ENCODE data around the gene CHI3L1. TPM values are rescaled to one million over a fixed set of nuclear protein-coding genes. Genes with fewer than 3 reads are reported as not detected.

The CHI3L1 gene
- total RNA-seq, 6 experiments from 2014 or later = not detected

GRCh38 chr1:203131548-203132200, 54.8 kb downstream of the CHI3L1 start:
- no peak for TF ChIP-seq CTCF (IDR thresholded peaks at IDR 0.05)
- H3K4me1 Mint-ChIP-seq (ENCODE audit: low read depth) = peaks cover 26% of the 10 kb centered on the region
- no peak overlapping the region for H3K27ac Mint-ChIP-seq
- H3K27me3 Mint-ChIP-seq (ENCODE audit: insufficient read depth) = peaks cover 4% of the 10 kb centered on the region
- no peaks in the 10 kb centered on the region for H3K9me3 Mint-ChIP-seq
- DNase-seq = no peak
- no peak overlapping the region for H3K4me3 Mint-ChIP-seq
- no peaks in the 10 kb centered on the region for H3K36me3 Mint-ChIP-seq (ENCODE audit: low read depth)

GRCh38 chr1:203130358-203130985, 56.0 kb downstream of the CHI3L1 start:
- H3K9me3 Mint-ChIP-seq = no peaks in the 10 kb centered on the region
- DNase-seq = no peak
- no peak overlapping the region for H3K27ac Mint-ChIP-seq
- peaks cover 9% of the 10 kb centered on the region for H3K27me3 Mint-ChIP-seq (ENCODE audit: insufficient read depth)
- no peak overlapping the region for H3K4me3 Mint-ChIP-seq
- TF ChIP-seq CTCF (IDR thresholded peaks at IDR 0.05) = no peak
- H3K36me3 Mint-ChIP-seq (ENCODE audit: low read depth) = no peaks in the 10 kb centered on the region
- H3K4me1 Mint-ChIP-seq (ENCODE audit: low read depth) = peaks cover 32% of the 10 kb centered on the region

- Mint-ChIP-seq H3K27ac (no peak overlapping the region), H3K9me3 (no peaks in the 10 kb centered on the region), H3K4me3 (no peak overlapping the region), H3K36me3 (ENCODE audit: low read depth) (no peaks in the 10 kb centered on the region), H3K4me1 (ENCODE audit: low read depth) (peaks cover 40% of the 10 kb centered on the region), H3K27me3 (ENCODE audit: insufficient read depth) (peaks cover 9% of the 10 kb centered on the region)
- TF ChIP-seq CTCF (IDR thresholded peaks at IDR 0.05) = no peak
- DNase-seq = no peak
These were observed 56.8 kb downstream of the CHI3L1 start for GRCh38 chr1:203129501-203130231.

Other genes with a start within 250 kb of the CHI3L1 start
- 100 to 1,000 TPM in 3 of 6 experiments, 10 to 100 TPM in 3; 90.5 to 123 (median 103) TPM for gene ADIPOR1, start 228.4 kb downstream of the CHI3L1 start, total RNA-seq (2021; fragmentation: NEBNext Ultra II Directional; extraction: Animal tissue kit (Norgen Biotek cat#: 25700))
- gene CYB5R1, start 219.4 kb downstream of the CHI3L1 start, total RNA-seq (2021; fragmentation: NEBNext Ultra II Directional; extraction: Animal tissue kit (Norgen Biotek cat#: 25700)) = 100 to 1,000 TPM in 1 of 6 experiments, 10 to 100 TPM in 5; 73.4 to 100 (median 76.4) TPM
- 10 to 100 TPM; 38.6 to 50.6 (median 45.1) TPM for gene TMEM183A, start 179.3 kb downstream of the CHI3L1 start, total RNA-seq (2021; fragmentation: NEBNext Ultra II Directional; extraction: Animal tissue kit (Norgen Biotek cat#: 25700))
- 1 to 10 TPM in 1 of 6 experiments, under 1 TPM in 5; 0.37 to 1.3 (median 0.58) TPM for gene PPFIA4, start 160.2 kb downstream of the CHI3L1 start, total RNA-seq (2021; fragmentation: NEBNext Ultra II Directional; extraction: Animal tissue kit (Norgen Biotek cat#: 25700))
- gene MYOG, start 100.7 kb downstream of the CHI3L1 start, total RNA-seq (2021; fragmentation: NEBNext Ultra II Directional; extraction: Animal tissue kit (Norgen Biotek cat#: 25700)) = not detected
- 1 to 10 TPM in 2 of 6 experiments, under 1 TPM in 4; 0.25 to 5.5 (median 0.53) TPM for gene ADORA1, start 59.0 kb downstream of the CHI3L1 start, total RNA-seq (2021; fragmentation: NEBNext Ultra II Directional; extraction: Animal tissue kit (Norgen Biotek cat#: 25700))
- not detected for gene MYBPH, start 10.9 kb downstream of the CHI3L1 start, total RNA-seq (2021; fragmentation: NEBNext Ultra II Directional; extraction: Animal tissue kit (Norgen Biotek cat#: 25700))
- not detected for gene CHIT1, start 43.0 kb upstream of the CHI3L1 start, total RNA-seq (2021; fragmentation: NEBNext Ultra II Directional; extraction: Animal tissue kit (Norgen Biotek cat#: 25700))
- 10 to 100 TPM; 12.7 to 18.5 (median 13.7) TPM for gene BTG2, start 118.8 kb upstream of the CHI3L1 start, total RNA-seq (2021; fragmentation: NEBNext Ultra II Directional; extraction: Animal tissue kit (Norgen Biotek cat#: 25700))
- gene FMOD, start 164.4 kb upstream of the CHI3L1 start, total RNA-seq (2021; fragmentation: NEBNext Ultra II Directional; extraction: Animal tissue kit (Norgen Biotek cat#: 25700)) = under 1 TPM; 0.19 to 0.66 (median 0.34) TPM